CD14-positive monocyte (primary cell): ENCODE data around the gene SLC6A13. TPM values are rescaled to one million over a fixed set of nuclear protein-coding genes. Genes with fewer than 3 reads are reported as not detected.
A peak's percentile ranks its signal among the peaks of the same experiment; 100 is the strongest.

ENCODE experiments used
- DNase-seq, 3 donors: peaks; one replicate each; pipeline ENCODE4 v3.0.0-alpha.2; 2011 to 2022
- H2AFZ ChIP-seq: 2 replicates; pipeline ENCODE4 v1.6.0; 2012; ENCODE audit warnings: mild to moderate bottlenecking, low read depth, low read length, inconsistent platforms; ENCODE audit not compliant: insufficient read depth, poor library complexity, severe bottlenecking
- H3K27ac ChIP-seq, 2 donors: 1 replicate in 1 of 2; 2 replicates in 1 of 2; pipeline ENCODE4 v1.5.1; 2012 to 2013; ENCODE audit warnings: low read length in 2 of 2, control low read depth in 1 of 2, inconsistent platforms in 1 of 2, low read depth in 1 of 2, mild to moderate bottlenecking in 1 of 2
- H3K27me3 ChIP-seq, 2 donors: one replicate each; pipeline versions ENCODE4 v1.6.0 to v1.6.1; 2011 to 2013; ENCODE audit warnings: low read length in 2 of 2; ENCODE audit not compliant: control insufficient read depth in 2 of 2, insufficient read depth in 2 of 2
- H3K36me3 ChIP-seq, 2 donors: replicated peaks in 1 of 2; 1 replicate in 1 of 2; 2 replicates in 1 of 2; pipeline versions ENCODE4 v1.5.1 to v1.6.1; 2012 to 2013; ENCODE audit warnings: low read length in 2 of 2, control low read depth in 1 of 2, inconsistent platforms in 1 of 2, mild to moderate bottlenecking in 1 of 2; ENCODE audit not compliant: insufficient read depth in 2 of 2, control insufficient read depth in 1 of 2
- H3K4me1 ChIP-seq, 2 donors: 1 replicate in 1 of 2; 2 replicates in 1 of 2; pipeline versions ENCODE4 v1.5.1 to v1.6.1; 2012 to 2013; ENCODE audit warnings: low read length in 2 of 2, control low read depth in 1 of 2, inconsistent platforms in 1 of 2, mild to moderate bottlenecking in 1 of 2, moderate library complexity in 1 of 2; ENCODE audit not compliant: insufficient read depth in 2 of 2, control insufficient read depth in 1 of 2
- H3K4me2 ChIP-seq: replicated peaks from 2 replicates; pipeline ENCODE3; 2012; ENCODE audit warnings: low read length, moderate library complexity, mild to moderate bottlenecking; ENCODE audit not compliant: poor library complexity, severe bottlenecking; ENCODE audit errors: extremely low read depth
- H3K4me3 ChIP-seq, 3 experiments: fragments of 200-600 bp in 1 of 3; sonication (generic) in 1 of 3; replicated peaks in 1 of 3; 1 replicate in 2 of 3; 2 replicates in 1 of 3; pipeline ENCODE4 v1.5.1; 2011 to 2013; ENCODE audit warnings: low read length in 3 of 3, mild to moderate bottlenecking in 3 of 3, control low read depth in 2 of 3, low read depth in 2 of 3, inconsistent platforms in 1 of 3, moderate library complexity in 1 of 3
- H3K79me2 ChIP-seq: 2 replicates; pipeline ENCODE4 v1.6.0; 2012; ENCODE audit warnings: mild to moderate bottlenecking, control low read depth, inconsistent platforms, low read length, moderate library complexity; ENCODE audit not compliant: insufficient read depth
- H3K9ac ChIP-seq: 2 replicates; pipeline ENCODE4 v1.6.0; 2017; ENCODE audit warnings: low read length, mild to moderate bottlenecking; ENCODE audit not compliant: insufficient read depth, poor library complexity, severe bottlenecking
- H3K9me3 ChIP-seq, 2 donors: replicated peaks in 1 of 2; 1 replicate in 1 of 2; 2 replicates in 1 of 2; pipeline versions ENCODE4 v1.5.1 to v1.6.1; 2012 to 2013; ENCODE audit warnings: low read length in 2 of 2, control low read depth in 1 of 2; ENCODE audit not compliant: control insufficient read depth in 1 of 2, insufficient read depth in 1 of 2
- H4K20me1 ChIP-seq: 2 replicates; pipeline ENCODE4 v1.6.0; 2012; ENCODE audit warnings: mild to moderate bottlenecking, low read length, control low read depth, moderate library complexity; ENCODE audit not compliant: insufficient read depth
- H3K27ac Mint-ChIP-seq, 7 donors: one replicate each; pipeline ENCODE4 v1.8.0; 2020; ENCODE audit warnings: mild to moderate bottlenecking in 7 of 7, mixed read lengths in 7 of 7, moderate library complexity in 6 of 7, inconsistent platforms in 2 of 7
- H3K27me3 Mint-ChIP-seq, 3 donors: one replicate each; pipeline ENCODE4 v1.8.0; 2021 to 2022; ENCODE audit warnings: low read depth in 3 of 3, mild to moderate bottlenecking in 3 of 3, mixed read lengths in 3 of 3, moderate library complexity in 3 of 3, inconsistent platforms in 1 of 3
- H3K36me3 Mint-ChIP-seq, 2 donors: one replicate each; pipeline ENCODE4 v1.8.0; 2020; ENCODE audit warnings: mixed read lengths in 2 of 2, inconsistent platforms in 1 of 2, mild to moderate bottlenecking in 1 of 2
- H3K4me1 Mint-ChIP-seq: one replicate; pipeline ENCODE4 v1.8.0; 2020; ENCODE audit warnings: mild to moderate bottlenecking, mixed read lengths
- H3K4me3 Mint-ChIP-seq, 2 donors: one replicate each; pipeline ENCODE4 v1.8.0; 2020; ENCODE audit warnings: mild to moderate bottlenecking in 2 of 2, mixed read lengths in 2 of 2, moderate library complexity in 1 of 2
- H3K9me3 Mint-ChIP-seq, 7 donors: one replicate each; pipeline ENCODE4 v1.8.0; 2020 to 2022; ENCODE audit warnings: mixed read lengths in 7 of 7, mild to moderate bottlenecking in 6 of 7, moderate library complexity in 6 of 7, inconsistent platforms in 2 of 7
- WGBS: methylation state at CpG from one replicate; pipeline ENCODE4 v1.1.5; 2013; ENCODE audit warnings: missing lambda C conversion rate; ENCODE audit not compliant: insufficient coverage; 5-methylcytosine and 5-hydroxymethylcytosine counted together
- intact Hi-C, 2 donors: fragments of 100-400 bp; cut with micrococcal nuclease; formaldehyde crosslinking; loops; one replicate each; pipeline versions ENCODE4 v1.15.0 to v1.15.1; 2023
- polyA plus RNA-seq, 3 donors: library from polyadenylated mRNA; depleted of rRNA in 1 of 3; unstranded in 2 of 3; stranded (reverse) in 1 of 3; fragments of 300-500 nt in 2 of 3; fragments of >200 nt in 1 of 3; fragmentation: Illumina TruSeq in 2 of 3; gene quantifications; 1 replicate in 2 of 3; 2 replicates in 1 of 3; pipeline ENCODE4 v1.2.3, GENCODE V29; 2012 to 2021
- TF ChIP-seq, protein P1 (sequence below): fragments of 200-600 bp; IDR thresholded peaks from one replicate; pipeline ENCODE4 v1.8.0; 2022; ENCODE audit warnings: antibody characterized with exemption, mild to moderate bottlenecking

Gene SLC6A13
- polyA plus RNA-seq, 3 donors, result 0.13 TPM; not detected in 2

DNA sequence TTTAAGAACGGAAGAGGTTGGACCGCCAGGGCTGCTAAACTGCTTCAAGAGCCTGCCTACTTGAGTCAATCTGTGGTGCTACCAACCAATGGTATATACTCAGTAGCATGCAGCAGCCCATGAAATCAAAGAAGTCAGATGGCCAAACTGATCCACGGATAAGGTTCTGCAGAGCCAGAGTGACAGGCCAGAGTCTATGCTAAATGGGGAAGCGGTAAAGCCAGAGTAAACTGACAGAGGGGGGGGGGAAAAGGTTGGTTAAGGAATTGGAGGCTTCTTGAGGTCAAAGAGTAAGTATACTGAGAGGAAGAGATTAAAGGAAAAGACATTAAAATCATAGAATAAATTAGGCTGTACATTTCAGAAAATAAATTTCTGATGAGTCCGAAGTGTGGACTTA is 15.4 kb upstream of the SLC6A13 start:
- Mint-ChIP-seq H3K9me3 (no peaks in the 10 kb centered on the region), H3K27me3 (no peaks in the 10 kb centered on the region), H3K36me3 (peaks cover 31 to 34% of the 10 kb centered on the region in 2 donors), H3K4me1 (no peaks in the 10 kb centered on the region), H3K4me3 (no peak overlapping the region), H3K27ac (peak overlapping the region in 1 of 7 donors; percentile 42)
- Histone ChIP-seq H3K27me3 (no peaks in the 10 kb centered on the region), H4K20me1 (peaks cover 28% of the 10 kb centered on the region), H2AFZ (no peak overlapping the region), H3K79me2 (no peaks in the 10 kb centered on the region), H3K4me1 (no peaks in the 10 kb centered on the region), H3K9me3 (no peaks in the 10 kb centered on the region), H3K36me3 (peaks cover 20 to 44% of the 10 kb centered on the region in 2 donors), H3K4me3 (no peak overlapping the region), H3K9ac (no peak overlapping the region), H3K27ac (no peak overlapping the region), H3K4me2 (no peak overlapping the region)
- no peak for DNase-seq
- TF ChIP-seq, protein P1, sequence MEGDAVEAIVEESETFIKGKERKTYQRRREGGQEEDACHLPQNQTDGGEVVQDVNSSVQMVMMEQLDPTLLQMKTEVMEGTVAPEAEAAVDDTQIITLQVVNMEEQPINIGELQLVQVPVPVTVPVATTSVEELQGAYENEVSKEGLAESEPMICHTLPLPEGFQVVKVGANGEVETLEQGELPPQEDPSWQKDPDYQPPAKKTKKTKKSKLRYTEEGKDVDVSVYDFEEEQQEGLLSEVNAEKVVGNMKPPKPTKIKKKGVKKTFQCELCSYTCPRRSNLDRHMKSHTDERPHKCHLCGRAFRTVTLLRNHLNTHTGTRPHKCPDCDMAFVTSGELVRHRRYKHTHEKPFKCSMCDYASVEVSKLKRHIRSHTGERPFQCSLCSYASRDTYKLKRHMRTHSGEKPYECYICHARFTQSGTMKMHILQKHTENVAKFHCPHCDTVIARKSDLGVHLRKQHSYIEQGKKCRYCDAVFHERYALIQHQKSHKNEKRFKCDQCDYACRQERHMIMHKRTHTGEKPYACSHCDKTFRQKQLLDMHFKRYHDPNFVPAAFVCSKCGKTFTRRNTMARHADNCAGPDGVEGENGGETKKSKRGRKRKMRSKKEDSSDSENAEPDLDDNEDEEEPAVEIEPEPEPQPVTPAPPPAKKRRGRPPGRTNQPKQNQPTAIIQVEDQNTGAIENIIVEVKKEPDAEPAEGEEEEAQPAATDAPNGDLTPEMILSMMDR, result no peak
- 91% methylated on average over 5 of the region's 5 CpGs for WGBS
- intact Hi-C loops, result no loop called here

DNA sequence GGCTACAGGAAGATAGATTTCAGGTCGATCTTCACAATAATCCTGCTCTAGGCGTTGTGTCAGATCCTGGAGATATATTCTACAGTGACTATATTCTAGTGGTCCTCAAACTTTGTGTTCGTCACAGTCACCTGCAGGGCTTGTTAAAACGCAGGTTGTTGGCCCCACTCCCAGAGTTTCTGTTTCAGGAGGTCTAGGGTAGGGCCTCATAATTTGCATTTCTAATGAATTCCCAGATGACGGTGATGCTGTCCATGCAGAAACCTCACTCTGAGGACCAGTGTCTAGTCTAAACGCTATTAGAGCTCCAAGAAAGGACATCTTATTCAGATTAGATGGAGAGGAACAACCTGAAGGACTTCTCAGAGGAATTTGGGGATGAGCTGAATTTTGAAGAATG is 13.2 kb upstream of the SLC6A13 start:
- intact Hi-C loops, result no loop called here
- peaks cover 10 to 22% of the 10 kb centered on the region in 2 donors for H3K36me3 ChIP-seq
- Mint-ChIP-seq H3K4me1 (no peaks in the 10 kb centered on the region), H3K27me3 (no peaks in the 10 kb centered on the region), H3K36me3 (peaks cover 15 to 21% of the 10 kb centered on the region in 2 donors), H3K4me3 (no peak overlapping the region), H3K9me3 (no peaks in the 10 kb centered on the region), H3K27ac (no peak overlapping the region)
- no peak overlapping the region for H3K9ac ChIP-seq
- no peak overlapping the region for H3K4me2 ChIP-seq
- H2AFZ ChIP-seq, result no peak overlapping the region
- H4K20me1 ChIP-seq, result peaks cover 12% of the 10 kb centered on the region
- no peak overlapping the region for H3K4me3 ChIP-seq
- DNase-seq, result no peak
- 94% methylated on average over 4 of the region's 6 CpGs for WGBS
- no peaks in the 10 kb centered on the region for H3K9me3 ChIP-seq
- TF ChIP-seq, protein P1, result no peak
- no peak overlapping the region for H3K27ac ChIP-seq
- no peaks in the 10 kb centered on the region for H3K4me1 ChIP-seq
- no peaks in the 10 kb centered on the region for H3K79me2 ChIP-seq
- H3K27me3 ChIP-seq, result no peaks in the 10 kb centered on the region
